Prostate gland (tissue), 2 donors: ENCODE measurements around the gene THAP7.

ENCODE experiments used
- POLR2A ChIP-seq: fragments of 450-650 bp; IDR thresholded peaks from one replicate; pipeline ENCODE4 v1.6.1; 2016; ENCODE audit warnings: antibody characterized with exemption, mild to moderate bottlenecking
- TF ChIP-seq, protein P1 (sequence below), 4 experiments: fragments of 200-600 bp in 2 of 4; fragments of 450-650 bp in 2 of 4; sonication (generic) in 2 of 4; IDR thresholded peaks; 1 replicate in 3 of 4; 2 replicates in 1 of 4; pipeline ENCODE4 v1.5.1; 2016 to 2019; ENCODE audit warnings: antibody characterized with exemption in 4 of 4, mild to moderate bottlenecking in 2 of 4, moderate library complexity in 2 of 4

- TF ChIP-seq POLR2A, result no peak
- TF ChIP-seq, protein P1, sequence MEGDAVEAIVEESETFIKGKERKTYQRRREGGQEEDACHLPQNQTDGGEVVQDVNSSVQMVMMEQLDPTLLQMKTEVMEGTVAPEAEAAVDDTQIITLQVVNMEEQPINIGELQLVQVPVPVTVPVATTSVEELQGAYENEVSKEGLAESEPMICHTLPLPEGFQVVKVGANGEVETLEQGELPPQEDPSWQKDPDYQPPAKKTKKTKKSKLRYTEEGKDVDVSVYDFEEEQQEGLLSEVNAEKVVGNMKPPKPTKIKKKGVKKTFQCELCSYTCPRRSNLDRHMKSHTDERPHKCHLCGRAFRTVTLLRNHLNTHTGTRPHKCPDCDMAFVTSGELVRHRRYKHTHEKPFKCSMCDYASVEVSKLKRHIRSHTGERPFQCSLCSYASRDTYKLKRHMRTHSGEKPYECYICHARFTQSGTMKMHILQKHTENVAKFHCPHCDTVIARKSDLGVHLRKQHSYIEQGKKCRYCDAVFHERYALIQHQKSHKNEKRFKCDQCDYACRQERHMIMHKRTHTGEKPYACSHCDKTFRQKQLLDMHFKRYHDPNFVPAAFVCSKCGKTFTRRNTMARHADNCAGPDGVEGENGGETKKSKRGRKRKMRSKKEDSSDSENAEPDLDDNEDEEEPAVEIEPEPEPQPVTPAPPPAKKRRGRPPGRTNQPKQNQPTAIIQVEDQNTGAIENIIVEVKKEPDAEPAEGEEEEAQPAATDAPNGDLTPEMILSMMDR (IDR thresholded peaks at IDR 0.05), result no peak
These were observed 8.7 kb upstream of the THAP7 start for GRCh38 chr22:21010426-21011113.
